Measurements from ENCODE around the gene COX20.
A peak's percentile ranks its signal among the peaks of the same experiment; 100 is the strongest.

DNA sequence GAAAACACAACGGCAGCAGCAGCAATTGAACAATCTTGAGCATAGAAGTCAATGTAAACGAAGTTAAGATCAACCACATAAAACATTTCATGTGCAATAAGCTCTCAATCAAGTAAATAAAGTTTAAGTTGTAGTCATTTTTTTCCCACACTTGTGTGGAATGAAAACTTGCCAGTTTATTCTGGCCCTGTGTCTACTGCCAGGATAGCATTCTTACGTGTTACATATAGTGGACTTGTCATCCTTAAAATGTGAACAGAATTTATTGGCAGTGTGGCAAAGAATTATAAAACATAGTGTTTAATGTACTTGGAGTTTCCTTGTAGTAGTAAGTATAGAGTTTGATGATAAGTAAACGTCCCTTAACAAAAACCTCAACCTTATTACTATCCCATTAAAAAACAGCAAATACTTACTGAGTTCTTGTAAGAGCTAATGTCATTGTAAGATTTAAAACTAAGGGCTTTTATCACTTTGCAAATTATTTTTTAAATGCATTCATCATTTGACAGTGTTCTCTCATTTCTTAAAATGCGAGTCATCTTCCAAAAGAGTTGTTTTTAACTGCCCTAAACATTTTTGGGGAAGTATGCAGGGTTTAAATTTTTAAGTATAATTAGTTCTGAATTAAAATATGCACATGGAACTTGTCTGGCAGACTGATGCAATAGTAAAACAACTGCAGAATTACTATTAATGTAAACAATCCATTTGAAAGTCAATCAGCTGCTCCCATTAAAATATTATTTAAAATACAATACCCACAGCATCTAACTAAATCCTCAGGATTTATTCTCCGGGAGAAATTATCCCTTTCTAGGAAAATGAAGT, 7.9 kb downstream of the COX20 start:
- TF ChIP-seq CTBP1 (IDR thresholded peaks at IDR 0.05; ENCODE audit: borderline replicate concordance) (no peak), ZNF384 (IDR thresholded peaks at IDR 0.05) (no peak), BHLHE40 (IDR thresholded peaks at IDR 0.05; ENCODE audit: borderline replicate concordance) (no peak), FOXM1 (IDR thresholded peaks at IDR 0.05; ENCODE audit: borderline replicate concordance) (0 out of 2 replicates have a peak, but pooled peaks have one; percentile 5), NFRKB (IDR thresholded peaks at IDR 0.05) (no peak), SUZ12 (IDR thresholded peaks at IDR 0.05) (no peak), LEF1 (IDR thresholded peaks at IDR 0.05; ENCODE audit: borderline replicate concordance) (no peak), FOXA1 (IDR thresholded peaks at IDR 0.05) (no peak), TARDBP (IDR thresholded peaks at IDR 0.05) (no peak), ARNT (IDR thresholded peaks at IDR 0.05) (no peak), ELF4 (IDR thresholded peaks at IDR 0.05) (no peak), SP1 (IDR thresholded peaks at IDR 0.05) (no peak), FOXK2 (IDR thresholded peaks at IDR 0.05) (no peak)
